ENCODE results near the gene CLDN18.

CLDN18 gene

DNA sequence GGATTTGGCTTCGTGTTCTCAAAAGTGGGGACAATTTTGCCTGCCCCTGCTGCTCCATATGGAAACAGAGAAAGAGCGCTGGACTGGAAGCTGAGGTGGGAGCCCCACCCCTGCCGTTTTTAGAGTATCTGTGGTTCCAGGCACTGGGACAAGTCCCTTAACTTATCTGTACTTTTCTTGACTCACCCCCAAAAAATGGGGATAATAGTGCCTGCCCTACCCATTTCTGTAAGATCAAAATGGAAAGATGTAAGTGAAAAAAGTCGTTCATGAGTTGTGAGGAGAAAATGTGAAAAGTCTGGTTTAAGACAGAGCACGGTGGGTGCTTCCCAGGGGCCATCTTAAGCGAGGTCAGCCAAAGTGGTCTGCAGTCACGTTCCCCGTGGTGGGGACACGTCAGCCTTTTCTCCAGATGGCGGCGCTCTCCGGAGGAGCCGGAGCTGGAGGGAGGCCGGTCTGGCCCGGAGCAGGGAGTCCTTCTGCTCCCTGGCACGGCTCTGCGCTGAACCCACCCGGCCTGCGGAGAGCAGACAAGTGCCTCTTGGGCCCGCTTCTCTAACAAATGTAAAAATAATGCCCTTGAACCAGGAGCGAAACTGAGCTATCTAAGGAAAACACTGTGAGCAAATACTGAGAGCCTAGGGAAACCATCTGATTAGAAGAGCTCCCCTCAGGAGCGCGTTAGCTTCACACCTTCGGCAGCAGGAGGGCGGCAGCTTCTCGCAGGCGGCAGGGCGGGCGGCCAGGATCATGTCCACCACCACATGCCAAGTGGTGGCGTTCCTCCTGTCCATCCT, at the start of gene CLDN18:
Gene CLDN18, plus strand, starts transcription at position 690 of the 797 bp plus-strand sequence. Its CDS starts 61 bp downstream, at position 751.
- DNase-seq (ENCODE audit: low spot score), result no peak

DNA sequence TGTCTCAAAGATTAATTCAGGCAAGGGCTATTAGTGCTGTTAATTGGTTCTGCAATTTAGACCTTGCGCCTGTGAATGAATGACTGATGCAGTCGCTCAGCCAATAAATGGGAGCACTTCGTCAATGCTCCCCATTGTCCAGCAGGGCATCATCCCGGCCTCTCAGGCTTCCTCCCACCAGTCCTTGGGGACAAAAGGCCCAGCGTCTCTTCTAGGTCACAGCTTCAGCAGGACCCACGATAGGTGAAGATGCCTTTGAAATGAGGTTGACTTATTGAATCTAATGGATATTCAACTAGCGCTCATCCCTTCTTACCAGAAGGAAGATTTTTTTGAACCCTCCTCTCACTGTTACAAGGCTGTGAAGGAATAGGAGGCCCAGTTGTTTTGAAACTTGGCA, 47.7 kb upstream of the CLDN18 start:
- no peak for DNase-seq (ENCODE audit: low spot score)

DNA sequence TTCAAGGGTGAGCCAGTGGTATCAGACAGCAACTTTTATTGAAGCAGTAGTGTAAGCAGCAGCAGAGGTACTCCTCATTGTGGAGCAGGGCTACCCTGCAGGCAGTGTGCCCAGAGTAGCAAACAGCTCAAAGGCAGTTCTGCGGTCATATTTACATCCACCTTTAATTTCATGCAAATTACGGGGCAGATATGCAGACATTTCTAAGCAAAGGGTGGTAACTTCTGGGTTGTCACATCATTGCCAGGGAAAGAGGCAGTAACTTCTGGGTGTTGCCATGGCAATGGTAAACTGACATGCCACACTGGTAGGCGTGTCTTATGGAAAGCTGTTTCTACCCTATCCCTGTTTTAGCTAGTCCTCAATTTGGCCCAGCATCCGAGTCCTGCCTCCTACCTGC, 46.5 kb upstream of the CLDN18 start:
- peak; percentile 9 for DNase-seq (ENCODE audit: low spot score)

DNA sequence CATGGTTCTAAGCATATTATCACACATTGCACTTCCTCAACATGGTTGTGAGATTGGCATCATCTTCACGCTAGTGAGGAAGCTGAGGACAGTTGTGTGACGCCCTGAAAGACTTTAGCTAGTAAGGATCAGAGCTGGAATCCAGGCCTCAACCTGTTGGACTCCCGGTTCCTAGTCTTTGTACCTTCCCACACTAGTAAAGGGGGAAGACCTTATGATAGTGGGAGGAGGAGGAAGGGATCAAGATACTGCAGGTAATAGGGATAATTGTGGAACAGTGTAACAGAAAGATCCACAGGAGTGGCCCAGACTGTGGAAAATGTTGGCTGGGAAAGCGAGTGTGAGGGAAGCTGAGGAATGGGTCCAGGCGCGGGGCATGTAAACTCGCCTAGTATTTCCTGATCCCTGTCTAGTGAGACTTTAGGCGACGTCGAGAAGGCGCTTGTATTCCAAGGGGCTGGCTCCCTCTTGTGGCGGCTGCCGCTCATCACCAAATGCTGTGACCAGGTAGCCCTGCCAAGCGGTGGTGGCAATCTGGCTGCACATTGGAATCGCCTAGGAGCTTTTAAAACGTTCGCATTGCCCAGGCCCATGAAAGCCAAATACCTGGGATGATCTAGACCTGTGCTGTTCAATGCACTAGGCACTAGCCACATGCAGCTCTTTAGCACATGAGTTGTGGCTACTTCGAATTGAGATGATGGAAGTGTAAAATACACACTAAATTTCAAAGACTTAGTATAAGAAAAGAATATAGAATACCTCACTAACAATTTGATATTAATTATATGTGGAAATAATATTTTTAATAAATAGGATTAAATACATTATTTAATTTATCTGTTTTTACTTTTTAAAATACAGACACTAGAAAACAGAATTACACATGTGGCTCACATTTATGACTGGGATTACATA, 38.8 kb upstream of the CLDN18 start:
- peak; percentile 82 for DNase-seq (ENCODE audit: low spot score)

DNA sequence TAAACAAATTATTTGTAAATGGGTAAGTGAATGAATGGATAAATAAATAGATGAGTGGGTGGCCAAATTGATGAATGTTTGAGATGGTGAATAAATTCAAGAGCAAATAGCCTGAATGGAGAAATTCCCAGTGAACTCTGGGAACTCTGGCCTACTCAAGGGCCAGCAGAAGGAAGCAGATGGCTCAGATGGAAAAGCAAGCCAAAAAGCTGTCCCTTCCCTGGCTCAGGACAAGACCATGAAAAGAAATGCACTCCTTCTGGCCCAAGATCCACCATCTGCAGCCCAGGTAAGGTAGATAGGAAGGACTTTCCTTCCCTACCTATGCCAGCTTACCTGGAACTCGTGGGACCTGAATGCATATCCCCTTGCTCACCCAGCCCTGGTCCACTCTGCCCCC, 37.6 kb upstream of the CLDN18 start:
- DNase-seq (ENCODE audit: low spot score), result no peak

DNA sequence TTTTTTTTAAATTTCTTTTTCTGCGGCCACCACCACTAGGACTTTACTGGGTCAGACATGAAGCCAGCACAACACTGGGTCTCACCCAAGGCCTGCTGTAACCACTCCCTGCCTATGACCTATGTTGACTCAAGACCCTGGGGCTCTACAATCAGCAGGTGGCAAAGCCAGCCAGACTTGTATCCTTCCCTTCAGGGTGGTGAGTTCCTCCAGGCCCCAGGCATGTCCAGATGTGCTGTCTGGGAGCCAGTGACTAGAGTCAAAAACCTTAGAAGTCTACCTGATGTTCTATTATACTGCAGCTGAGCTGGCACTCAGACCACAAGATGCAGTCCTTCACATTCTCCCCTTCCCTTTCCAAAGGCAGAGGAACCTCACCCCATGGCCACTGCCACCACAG, 31.6 kb upstream of the CLDN18 start:
- DNase-seq (ENCODE audit: low spot score), result no peak

DNA sequence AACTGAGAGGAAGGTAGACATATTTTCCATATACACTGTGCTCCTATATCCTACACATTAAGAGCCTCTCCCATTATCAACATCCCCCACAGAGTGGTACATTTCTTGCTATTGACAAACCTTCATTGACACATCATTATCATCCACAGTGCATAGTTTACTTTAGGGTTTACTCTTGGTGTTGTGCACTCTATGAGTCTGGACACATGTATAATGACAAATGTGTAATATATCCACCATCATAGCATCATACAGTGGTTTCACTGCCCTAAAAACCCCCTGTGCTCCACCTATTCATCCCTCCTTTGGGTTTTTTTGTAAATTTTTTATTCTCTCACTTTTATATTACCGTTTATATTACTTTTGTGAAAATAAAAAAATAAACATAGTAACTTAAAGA, 22.2 kb upstream of the CLDN18 start:
- DNase-seq (ENCODE audit: low spot score), result no peak

DNA sequence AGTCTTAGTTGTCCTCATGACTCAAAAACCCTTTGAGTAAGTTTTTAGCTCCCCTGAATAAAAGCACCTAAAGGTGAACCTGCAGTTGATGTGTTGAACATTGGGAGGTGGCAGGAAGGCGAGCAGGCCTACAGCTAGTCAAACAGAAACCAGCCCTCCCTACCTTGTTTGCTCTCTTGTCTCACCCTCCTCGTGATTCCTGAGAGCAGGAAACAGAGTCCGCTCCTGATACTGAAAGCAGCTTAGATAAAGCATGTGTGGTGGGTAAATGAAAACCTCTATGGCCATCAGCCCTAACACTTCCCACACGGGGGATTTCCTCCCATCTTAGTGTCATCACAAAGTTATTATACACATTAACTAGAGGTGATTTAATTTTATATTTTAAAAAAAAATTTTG, 21.8 kb upstream of the CLDN18 start:
- DNase-seq (ENCODE audit: low spot score), result no peak

DNA sequence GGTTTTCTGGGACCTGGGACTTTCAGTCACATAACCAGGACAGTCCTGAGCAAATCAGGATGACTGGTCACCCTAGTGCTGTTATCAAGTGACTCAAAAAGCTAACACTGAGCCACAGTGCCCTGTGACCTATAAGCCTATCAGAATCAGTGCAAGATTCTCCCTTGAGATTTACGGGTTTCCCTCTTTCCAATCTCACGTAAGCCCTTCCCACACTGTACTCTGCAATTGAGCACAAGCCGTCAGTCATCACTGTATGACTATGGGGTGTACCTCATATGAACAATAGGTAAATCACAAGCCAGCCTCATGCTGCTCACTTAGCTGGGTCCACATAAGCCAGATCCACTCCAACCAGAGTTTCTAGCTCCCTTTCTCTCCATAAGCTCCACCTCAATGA, 21.0 kb upstream of the CLDN18 start:
- no peak for DNase-seq (ENCODE audit: low spot score)

DNA sequence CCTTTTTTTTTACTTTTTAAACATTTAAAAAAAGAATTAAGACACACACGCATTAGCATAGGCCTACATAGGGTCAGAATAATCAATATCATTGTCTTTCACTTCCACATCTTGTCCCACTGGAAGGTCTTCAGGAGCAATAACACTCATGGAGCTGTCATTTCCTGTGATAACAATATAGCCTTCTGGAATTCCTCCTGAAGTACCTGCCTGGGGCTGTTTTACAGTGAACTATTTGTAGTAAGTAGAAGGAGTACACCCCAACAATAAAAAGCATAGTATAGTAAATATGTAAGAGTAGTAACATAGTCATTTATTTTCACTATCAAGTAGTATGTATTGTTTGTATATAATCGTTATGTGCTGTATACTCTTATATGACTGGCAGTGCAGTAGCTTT, 19.5 kb upstream of the CLDN18 start:
- DNase-seq (ENCODE audit: low spot score), result no peak

DNA sequence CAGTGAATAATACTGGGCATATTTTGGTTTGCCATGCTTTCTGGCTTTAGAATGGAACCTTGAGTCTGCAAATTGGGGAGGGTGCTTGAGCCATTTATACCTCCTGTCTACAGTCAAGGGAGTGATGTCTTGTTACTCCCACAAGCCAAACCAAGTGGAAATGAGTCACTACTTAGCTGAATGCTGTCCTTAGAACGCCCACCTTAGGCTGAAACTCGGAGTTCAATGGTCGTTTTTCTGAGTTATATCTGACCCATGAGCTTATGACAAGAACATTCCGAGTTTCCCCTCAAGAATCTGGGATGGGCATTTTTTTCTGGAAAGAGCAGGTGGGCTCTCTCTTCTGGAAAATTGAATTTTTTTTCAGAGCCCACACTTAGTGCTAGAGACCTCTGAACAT, 17.4 kb upstream of the CLDN18 start:
- DNase-seq (ENCODE audit: low spot score), result no peak

DNA sequence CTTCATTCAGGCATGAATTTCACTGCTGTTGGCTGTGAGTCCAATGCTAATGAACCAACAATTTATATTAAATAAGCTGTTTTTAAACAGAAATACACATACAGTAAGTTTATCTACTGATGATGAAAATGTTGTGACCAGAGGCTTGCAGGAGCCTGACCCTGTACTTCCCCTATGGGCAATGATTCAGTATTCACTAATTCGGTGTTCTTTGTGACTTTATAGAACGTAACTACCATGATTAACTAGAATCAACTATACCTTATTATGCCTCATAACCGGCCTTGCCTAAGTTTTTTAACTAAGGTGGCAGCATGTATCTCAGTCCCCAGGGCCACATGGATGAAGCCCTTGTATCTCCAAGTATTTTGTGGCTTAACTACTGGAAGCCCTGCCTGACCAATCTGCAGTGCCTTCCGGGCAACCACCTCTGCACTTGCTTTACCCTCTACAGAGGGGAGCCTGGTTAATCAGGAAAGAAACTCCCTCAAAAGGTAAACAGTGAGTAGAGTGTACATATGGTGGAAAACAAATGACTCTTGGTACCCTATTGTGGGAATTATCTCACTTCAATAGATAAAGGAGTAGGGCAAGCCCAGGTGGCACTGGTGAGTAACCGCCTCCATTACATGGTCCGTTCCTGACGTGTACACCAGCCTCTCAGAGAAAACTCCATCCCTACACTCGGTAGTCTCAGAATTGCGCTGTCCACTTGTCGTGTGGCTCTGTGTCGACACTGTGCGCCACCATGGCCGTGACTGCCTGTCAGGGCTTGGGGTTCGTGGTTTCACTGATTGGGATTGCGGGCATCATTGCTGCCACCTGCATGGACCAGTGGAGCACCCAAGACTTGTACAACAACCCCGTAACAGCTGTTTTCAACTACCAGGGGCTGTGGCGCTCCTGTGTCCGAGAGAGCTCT, 11.6 kb upstream of the CLDN18 start:
- no peak for DNase-seq (ENCODE audit: low spot score)

DNA sequence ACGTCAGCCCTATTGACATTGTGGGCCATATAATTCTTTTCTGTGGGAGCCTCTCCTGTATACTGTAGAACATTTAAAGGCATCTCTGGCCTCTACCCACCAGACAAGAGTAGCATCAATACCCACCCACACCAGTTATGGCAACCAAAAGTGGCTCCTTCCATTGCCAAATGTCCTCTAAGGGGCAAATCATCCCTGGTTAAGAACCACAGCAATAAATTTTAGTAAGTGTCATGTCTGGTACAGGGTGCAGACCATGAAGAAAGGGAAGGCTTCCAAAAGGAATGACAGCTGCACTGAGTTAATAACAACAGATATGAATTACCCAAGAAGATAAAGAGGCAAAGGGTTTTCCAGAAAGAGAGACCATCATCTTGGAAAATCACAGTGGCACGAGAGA, 6.9 kb upstream of the CLDN18 start:
- no peak for DNase-seq (ENCODE audit: low spot score)

DNA sequence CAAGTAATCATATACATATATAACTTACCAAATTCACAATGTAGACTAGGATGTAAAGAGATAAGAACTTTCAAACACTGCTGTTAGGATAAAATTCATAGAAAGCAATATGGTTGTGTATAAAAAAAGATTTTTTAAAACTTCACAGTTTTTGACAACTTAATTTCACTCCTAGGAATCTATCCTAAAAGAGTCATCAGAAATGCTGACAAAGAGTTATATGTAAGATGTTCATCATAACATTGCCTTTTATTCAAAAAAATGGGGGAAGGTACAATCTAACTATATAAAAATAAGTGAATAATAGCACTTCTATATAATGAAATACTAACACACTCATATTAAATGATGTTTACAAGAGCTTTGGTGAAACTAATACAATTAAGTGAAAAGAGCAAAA, 4.3 kb upstream of the CLDN18 start:
- DNase-seq (ENCODE audit: low spot score), result no peak

DNA sequence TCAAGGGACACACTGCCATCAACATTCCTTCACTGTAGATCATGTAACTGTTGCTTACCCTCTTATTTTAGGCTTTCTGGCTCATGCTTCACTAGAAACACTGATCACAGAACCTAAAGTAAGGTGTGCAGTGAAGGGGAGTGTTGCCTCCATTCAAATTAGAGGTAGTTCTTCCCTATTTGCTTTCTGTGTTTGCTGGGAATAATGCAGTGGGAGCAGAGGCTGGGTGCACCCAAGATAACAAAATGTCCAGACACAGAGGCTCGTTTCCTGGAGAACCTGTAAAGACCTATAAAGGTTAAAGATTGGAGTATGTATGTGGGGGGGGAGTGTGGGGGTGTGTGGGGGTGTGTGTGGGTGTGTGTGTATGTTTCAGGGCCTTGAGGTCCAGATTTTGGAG, 2.1 kb upstream of the CLDN18 start:
- no peak for DNase-seq (ENCODE audit: low spot score)

DNA sequence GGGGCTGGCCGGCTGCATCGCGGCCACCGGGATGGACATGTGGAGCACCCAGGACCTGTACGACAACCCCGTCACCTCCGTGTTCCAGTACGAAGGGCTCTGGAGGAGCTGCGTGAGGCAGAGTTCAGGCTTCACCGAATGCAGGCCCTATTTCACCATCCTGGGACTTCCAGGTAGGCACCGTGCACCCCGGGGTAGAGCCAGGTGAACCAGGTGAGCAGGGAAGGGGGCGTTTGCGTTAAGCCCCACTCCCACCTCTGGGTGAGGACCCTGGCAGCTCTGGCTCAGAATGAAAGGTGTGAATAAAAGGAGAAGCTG, 267 bp downstream of the CLDN18 start:
- no peak for DNase-seq (ENCODE audit: low spot score)

DNA sequence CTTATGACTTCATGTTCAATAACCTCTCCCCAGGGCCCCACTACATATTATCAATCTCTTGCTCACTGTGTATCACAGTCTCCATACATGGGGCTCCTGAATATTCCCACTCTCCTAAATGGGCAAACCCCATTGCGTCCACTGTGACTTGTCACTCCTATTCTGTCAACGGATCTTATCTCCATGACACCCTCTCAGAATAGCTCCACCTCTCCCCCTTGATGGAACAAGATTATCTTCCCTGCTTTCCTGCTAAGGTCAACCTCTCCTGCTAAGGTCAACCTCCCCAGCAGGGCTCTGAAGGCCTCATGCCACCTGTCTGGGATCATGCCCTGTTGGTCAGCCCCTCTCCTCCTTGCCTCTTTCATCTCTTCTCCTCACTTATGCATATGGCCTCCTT, 1.8 kb downstream of the CLDN18 start:
- DNase-seq (ENCODE audit: low spot score), result no peak

DNA sequence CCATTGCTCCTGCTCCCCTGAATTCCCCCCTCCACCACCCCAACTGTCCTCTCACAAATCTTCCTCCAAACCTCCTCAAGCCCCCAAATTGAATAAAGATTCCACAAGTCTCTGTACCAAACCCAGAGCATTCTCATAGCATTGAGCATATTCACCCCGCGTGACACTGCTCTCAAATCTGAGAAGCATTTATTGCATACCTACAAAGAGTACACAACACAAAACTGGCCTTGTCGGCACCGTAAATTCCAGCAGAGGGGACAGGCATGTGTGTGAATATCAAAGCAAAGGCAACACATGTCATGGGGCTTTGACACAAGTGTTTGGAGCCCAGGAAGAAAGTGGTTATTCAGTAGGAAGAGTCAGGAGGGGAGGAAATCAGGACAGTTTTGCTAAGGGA, 2.6 kb downstream of the CLDN18 start:
- DNase-seq (ENCODE audit: low spot score), result no peak

DNA sequence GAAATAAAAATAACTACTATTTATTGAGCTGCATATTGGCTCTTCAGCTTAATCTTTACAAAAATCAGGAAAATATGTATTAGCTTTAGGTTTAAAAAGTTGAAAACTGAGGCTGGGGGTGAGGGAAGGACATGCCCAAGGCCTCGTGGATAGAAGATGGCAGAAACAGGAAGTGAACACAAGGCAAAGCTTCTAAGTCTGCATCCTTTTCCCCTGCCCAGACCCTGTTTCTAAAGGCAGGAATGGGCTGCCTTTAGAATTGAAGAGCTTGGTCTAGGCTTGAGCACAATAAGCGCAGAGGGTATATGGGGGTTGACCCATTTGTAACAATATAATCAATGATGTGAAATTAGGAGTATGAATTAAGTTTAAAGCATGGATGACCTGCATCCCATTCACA, 6.1 kb downstream of the CLDN18 start:
- DNase-seq (ENCODE audit: low spot score), result no peak

DNA sequence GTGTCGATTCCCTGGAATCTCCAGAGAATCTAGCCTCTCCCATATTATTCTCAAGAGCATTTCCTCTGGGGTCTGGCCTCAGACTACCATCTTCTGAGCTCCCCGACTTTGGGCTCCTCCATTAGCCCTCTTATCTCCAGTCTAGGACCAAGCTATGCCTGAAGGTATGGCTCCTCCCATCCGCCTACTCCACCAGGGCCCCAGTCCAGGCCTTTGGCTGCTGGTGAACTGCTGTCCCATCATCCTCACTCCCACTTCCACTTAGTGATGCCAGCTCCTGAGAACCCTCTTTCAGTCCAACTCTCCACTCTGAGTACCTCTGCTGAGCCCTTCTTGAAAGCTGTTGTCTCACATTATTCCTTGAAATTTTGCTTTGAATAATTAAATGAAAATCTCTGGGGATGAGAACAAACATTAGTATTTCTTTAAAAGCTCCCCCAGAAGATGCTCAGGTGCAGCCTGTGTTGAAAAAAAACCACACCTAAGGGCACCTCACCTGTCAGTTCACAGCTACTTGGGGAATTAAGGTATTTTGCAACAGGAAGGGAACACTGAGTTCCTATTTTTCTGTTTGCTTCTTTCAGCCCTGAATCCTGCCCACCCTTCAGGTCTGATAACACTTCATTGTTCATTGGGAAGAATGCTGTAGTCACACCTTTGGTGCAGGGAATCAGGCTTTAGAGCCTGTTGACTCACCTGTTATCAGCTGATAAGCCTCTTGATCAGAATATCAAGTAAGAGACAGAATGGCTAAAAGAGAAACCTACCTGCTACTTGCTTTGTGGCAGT, 9.5 kb downstream of the CLDN18 start:
- no peak for DNase-seq (ENCODE audit: low spot score)

DNA sequence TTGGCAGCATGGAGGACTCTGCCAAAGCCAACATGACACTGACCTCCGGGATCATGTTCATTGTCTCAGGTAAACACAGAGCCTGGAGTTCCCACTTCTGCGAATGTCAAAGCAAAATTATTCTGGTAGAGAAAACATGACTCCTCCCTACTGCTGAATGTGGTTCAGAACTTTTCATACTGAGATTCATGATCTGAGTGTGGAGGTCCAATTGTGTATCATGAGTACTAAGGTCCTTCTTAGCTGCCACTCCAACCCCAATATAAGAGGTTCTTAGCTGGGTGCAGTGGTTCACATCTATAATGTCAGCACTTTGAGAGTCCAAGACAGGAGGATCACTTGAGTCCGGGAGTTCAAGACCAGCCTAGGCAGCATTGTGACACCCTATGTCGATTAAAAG, 13.8 kb downstream of the CLDN18 start:
- DNase-seq (ENCODE audit: low spot score), result no peak

DNA sequence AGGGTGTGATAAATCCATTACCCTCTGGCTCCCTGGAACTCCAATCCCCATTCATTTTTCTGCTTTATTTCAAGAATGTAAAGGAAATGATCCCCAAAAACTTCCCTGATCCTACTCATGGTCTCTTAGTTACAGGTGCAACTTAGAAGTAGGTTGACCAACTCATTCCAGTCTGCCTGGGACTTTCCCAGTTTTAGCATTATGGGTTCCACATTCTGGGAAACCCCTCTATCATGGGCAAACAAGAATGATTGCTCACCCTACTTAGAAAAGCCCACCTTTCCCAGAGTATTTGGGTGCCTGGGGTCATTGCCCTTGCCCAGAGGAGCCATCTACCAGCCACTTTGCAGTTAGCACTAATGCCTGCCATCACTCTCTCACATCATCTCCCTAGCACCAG, 15.6 kb downstream of the CLDN18 start:
- no peak for DNase-seq (ENCODE audit: low spot score)

Data from Ammon's horn (tissue), 1 donor.